Caco-2 (cell line): ENCODE data around the gene SLCO1C1. TPM values are rescaled to one million over a fixed set of nuclear protein-coding genes. Genes with fewer than 3 reads are reported as not detected.

Experiments
- Bru-seq: library from RNA; stranded (reverse); fragments of 400-500 nt; gene quantifications from one replicate; lab custom pipeline; 2021; lab: Mats Ljungman, UMichigan
- BruChase-seq, 2 experiments: library from RNA; stranded (reverse); fragments of 400-500 nt; gene quantifications; one replicate each; lab custom pipeline; 2021; lab: Mats Ljungman, UMichigan
- BruUV-seq: library from RNA; stranded (reverse); fragments of 400-500 nt; replicated peaks from 2 replicates; lab custom pipeline; 2021; lab: Mats Ljungman, UMichigan
- CTCF ChIA-PET: fragments of 300-600 bp; sonication (Branson Sonifier 250); formaldehyde crosslinking; loops from one replicate; lab custom pipeline; 2022; ENCODE audit warnings: antibody characterized with exemption; lab: Charles Lee
- POLR2A ChIA-PET: fragments of 300-600 bp; sonication (Branson Sonifier 250); formaldehyde crosslinking; loops from one replicate; lab custom pipeline; 2022; ENCODE audit warnings: antibody characterized with exemption; lab: Charles Lee
- DNase-seq, 2 experiments: peaks; one replicate each; pipeline versions ENCODE4 v3.0.0 to v3.0.0-alpha.2; 2020 to 2022
- H3K27me3 ChIP-seq: replicated peaks from 2 replicates; pipeline ENCODE4 v1.6.0; 2011; ENCODE audit warnings: low read length; ENCODE audit not compliant: control insufficient read depth, insufficient read depth
- H3K36me3 ChIP-seq: 2 replicates; pipeline ENCODE4 v1.5.1; 2011; ENCODE audit warnings: low read length; ENCODE audit not compliant: control insufficient read depth, insufficient read depth
- H3K4me1 ChIP-seq: fragments of 250-450 bp; sonication (Bioruptor Pico); 2 replicates; pipeline ENCODE4 v1.5.1; 2020; ENCODE audit warnings: mild to moderate bottlenecking
- H3K4me3 ChIP-seq: 2 replicates; pipeline ENCODE4 v1.5.1; 2011; ENCODE audit warnings: low read depth, mild to moderate bottlenecking, control low read depth, low read length
- H3K9me3 ChIP-seq: fragments of 250-450 bp; sonication (Bioruptor Pico); 2 replicates; pipeline ENCODE4 v1.5.1; 2020; ENCODE audit warnings: mild to moderate bottlenecking, moderate library complexity
- H3K27ac Mint-ChIP-seq: one replicate; pipeline ENCODE4 v1.8.0; 2022; ENCODE audit warnings: mixed read lengths; ENCODE audit not compliant: unreplicated experiment
- H3K27me3 Mint-ChIP-seq: one replicate; pipeline ENCODE4 v1.8.0; 2022; ENCODE audit warnings: mixed read lengths; ENCODE audit not compliant: insufficient read depth, unreplicated experiment
- H3K36me3 Mint-ChIP-seq: one replicate; pipeline ENCODE4 v1.8.0; 2022; ENCODE audit warnings: mild to moderate bottlenecking, mixed read lengths; ENCODE audit not compliant: insufficient read depth, unreplicated experiment
- H3K4me1 Mint-ChIP-seq: one replicate; pipeline ENCODE4 v1.8.0; 2022; ENCODE audit warnings: low read depth, mixed read lengths; ENCODE audit not compliant: unreplicated experiment
- H3K4me3 Mint-ChIP-seq: one replicate; pipeline ENCODE4 v1.8.0; 2022; ENCODE audit warnings: mild to moderate bottlenecking, moderate library complexity, mixed read lengths; ENCODE audit not compliant: unreplicated experiment
- H3K9me3 Mint-ChIP-seq: one replicate; pipeline ENCODE4 v1.8.0; 2022; ENCODE audit warnings: mixed read lengths; ENCODE audit not compliant: unreplicated experiment
- intact Hi-C: fragments of 100-400 bp; cut with micrococcal nuclease; formaldehyde crosslinking; loops from one replicate; pipeline ENCODE4 v1.10.0; 2022; ENCODE audit not compliant: unreplicated experiment
- long read RNA-seq: library from polyadenylated mRNA; stranded (forward); transcript quantifications from one replicate; pipeline ENCODE4 v2.0.0, GENCODE V29; 2022
- total RNA-seq: library from RNA; stranded (reverse); gene quantifications from 2 replicates; pipeline ENCODE4 v1.2.3, GENCODE V29; 2022
- TF ChIP-seq, protein P1 (sequence below), 2 experiments: fragments of 200-600 bp in 1 of 2; IDR thresholded peaks; 1 replicate in 1 of 2; 2 replicates in 1 of 2; pipeline versions ENCODE4 v1.5.1 to v1.8.0; 2011 to 2022; ENCODE audit warnings: antibody characterized with exemption in 1 of 2, control low read depth in 1 of 2, inconsistent platforms in 1 of 2, low read depth in 1 of 2, low read length in 1 of 2, mild to moderate bottlenecking in 1 of 2, moderate library complexity in 1 of 2; ENCODE audit not compliant: insufficient read depth in 1 of 2, severe bottlenecking in 1 of 2, unreplicated experiment in 1 of 2

The SLCO1C1 gene, protein sequence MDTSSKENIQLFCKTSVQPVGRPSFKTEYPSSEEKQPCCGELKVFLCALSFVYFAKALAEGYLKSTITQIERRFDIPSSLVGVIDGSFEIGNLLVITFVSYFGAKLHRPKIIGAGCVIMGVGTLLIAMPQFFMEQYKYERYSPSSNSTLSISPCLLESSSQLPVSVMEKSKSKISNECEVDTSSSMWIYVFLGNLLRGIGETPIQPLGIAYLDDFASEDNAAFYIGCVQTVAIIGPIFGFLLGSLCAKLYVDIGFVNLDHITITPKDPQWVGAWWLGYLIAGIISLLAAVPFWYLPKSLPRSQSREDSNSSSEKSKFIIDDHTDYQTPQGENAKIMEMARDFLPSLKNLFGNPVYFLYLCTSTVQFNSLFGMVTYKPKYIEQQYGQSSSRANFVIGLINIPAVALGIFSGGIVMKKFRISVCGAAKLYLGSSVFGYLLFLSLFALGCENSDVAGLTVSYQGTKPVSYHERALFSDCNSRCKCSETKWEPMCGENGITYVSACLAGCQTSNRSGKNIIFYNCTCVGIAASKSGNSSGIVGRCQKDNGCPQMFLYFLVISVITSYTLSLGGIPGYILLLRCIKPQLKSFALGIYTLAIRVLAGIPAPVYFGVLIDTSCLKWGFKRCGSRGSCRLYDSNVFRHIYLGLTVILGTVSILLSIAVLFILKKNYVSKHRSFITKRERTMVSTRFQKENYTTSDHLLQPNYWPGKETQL
- total RNA-seq (not detected in 2 replicates), Bru-seq, nascent RNA (percentile 3 among the genes with signal in this experiment), BruChase-seq, experiment 1, labeled RNA remaining after a 2-hour chase (percentile 3 among the genes with signal in this experiment), BruChase-seq, experiment 2, labeled RNA remaining after a 6-hour chase (percentile 2 among the genes with signal in this experiment)
- long read RNA-seq, result 0 reads

DNA sequence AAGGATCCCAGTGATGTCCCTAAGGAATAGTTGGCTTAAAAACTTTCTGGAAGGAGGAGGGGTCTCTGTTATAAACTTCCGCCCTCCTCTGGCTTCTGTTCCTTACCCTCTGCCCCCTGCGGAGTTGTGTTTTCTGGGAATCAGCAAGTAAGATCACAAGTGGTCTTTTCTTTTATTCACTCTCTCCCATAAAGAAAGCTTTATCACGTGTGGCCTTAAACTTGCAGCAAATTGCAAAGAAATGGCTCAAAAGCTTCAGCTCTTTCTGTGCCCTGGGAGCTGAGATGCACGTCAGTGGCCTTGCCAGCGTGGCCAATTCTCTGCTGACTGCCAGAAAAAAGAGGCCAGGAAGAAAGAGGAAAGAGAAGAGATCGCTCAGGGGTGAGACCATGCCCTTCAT, at the start of gene SLCO1C1:
SLCO1C1 (plus strand) TSS at position 101 of the 400 bp plus-strand sequence. CDS start 4,245 bp downstream, outside the sequence.
- no peaks in the 10 kb centered on the region for H3K9me3 Mint-ChIP-seq

GRCh38 chr12:20646239-20646827, 48.8 kb upstream of the SLCO1C1 start:
- H3K27me3 Mint-ChIP-seq, result no peaks in the 10 kb centered on the region
- H3K9me3 Mint-ChIP-seq, result no peaks in the 10 kb centered on the region
- Histone ChIP-seq H3K27me3 (no peaks in the 10 kb centered on the region), H3K4me3 (no peak overlapping the region), H3K36me3 (no peaks in the 10 kb centered on the region), H3K4me1 (no peaks in the 10 kb centered on the region), H3K9me3 (no peaks in the 10 kb centered on the region)
- intact Hi-C loops, result loop anchor here (1.0 to 5.0 kb wide), 5 partner anchors 152 to 601 kb away; no protein-coding TSS in a partner anchor
- H3K4me1 Mint-ChIP-seq, result no peaks in the 10 kb centered on the region
- CTCF ChIA-PET, result no interaction called here
- peak in 1 of 2 experiments; percentile 36 for DNase-seq
- POLR2A ChIA-PET, result no interaction called here
- no peak overlapping the region for H3K27ac Mint-ChIP-seq
- TF ChIP-seq, protein P1, sequence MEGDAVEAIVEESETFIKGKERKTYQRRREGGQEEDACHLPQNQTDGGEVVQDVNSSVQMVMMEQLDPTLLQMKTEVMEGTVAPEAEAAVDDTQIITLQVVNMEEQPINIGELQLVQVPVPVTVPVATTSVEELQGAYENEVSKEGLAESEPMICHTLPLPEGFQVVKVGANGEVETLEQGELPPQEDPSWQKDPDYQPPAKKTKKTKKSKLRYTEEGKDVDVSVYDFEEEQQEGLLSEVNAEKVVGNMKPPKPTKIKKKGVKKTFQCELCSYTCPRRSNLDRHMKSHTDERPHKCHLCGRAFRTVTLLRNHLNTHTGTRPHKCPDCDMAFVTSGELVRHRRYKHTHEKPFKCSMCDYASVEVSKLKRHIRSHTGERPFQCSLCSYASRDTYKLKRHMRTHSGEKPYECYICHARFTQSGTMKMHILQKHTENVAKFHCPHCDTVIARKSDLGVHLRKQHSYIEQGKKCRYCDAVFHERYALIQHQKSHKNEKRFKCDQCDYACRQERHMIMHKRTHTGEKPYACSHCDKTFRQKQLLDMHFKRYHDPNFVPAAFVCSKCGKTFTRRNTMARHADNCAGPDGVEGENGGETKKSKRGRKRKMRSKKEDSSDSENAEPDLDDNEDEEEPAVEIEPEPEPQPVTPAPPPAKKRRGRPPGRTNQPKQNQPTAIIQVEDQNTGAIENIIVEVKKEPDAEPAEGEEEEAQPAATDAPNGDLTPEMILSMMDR (IDR thresholded peaks at IDR 0.05; ENCODE audit: insufficient read depth in 1 of 2, low read depth in 1 of 2, low read length in 1 of 2, severe bottlenecking in 1 of 2, unreplicated experiment in 1 of 2), result peak; percentile 63 to 65
- no TSS peak for BruUV-seq
- no peaks in the 10 kb centered on the region for H3K36me3 Mint-ChIP-seq
- H3K4me3 Mint-ChIP-seq, result no peak overlapping the region

More for the DNA sequence above, at the start of gene SLCO1C1:
- Histone ChIP-seq H3K36me3 (no peaks in the 10 kb centered on the region), H3K4me3 (no peak within 1 kb of the TSS), H3K9me3 (no peaks in the 10 kb centered on the region), H3K27me3 (no peaks in the 10 kb centered on the region), H3K4me1 (no peaks in the 10 kb centered on the region)
- no TSS peak for BruUV-seq
- H3K27ac Mint-ChIP-seq, result no peak within 1 kb of the TSS
- no peak for DNase-seq
- ChIA-PET CTCF (no interaction called here), POLR2A (no interaction called here)
- H3K36me3 Mint-ChIP-seq, result no peaks in the 10 kb centered on the region
- no peaks in the 10 kb centered on the region for H3K4me1 Mint-ChIP-seq
- intact Hi-C loops, result no loop called here
- TF ChIP-seq, protein P1 (IDR thresholded peaks at IDR 0.05; ENCODE audit: insufficient read depth in 1 of 2, low read depth in 1 of 2, low read length in 1 of 2, severe bottlenecking in 1 of 2, unreplicated experiment in 1 of 2), result no peak
- H3K27me3 Mint-ChIP-seq, result peaks cover 6% of the 10 kb centered on the region
- H3K4me3 Mint-ChIP-seq, result no peak within 1 kb of the TSS

DNA sequence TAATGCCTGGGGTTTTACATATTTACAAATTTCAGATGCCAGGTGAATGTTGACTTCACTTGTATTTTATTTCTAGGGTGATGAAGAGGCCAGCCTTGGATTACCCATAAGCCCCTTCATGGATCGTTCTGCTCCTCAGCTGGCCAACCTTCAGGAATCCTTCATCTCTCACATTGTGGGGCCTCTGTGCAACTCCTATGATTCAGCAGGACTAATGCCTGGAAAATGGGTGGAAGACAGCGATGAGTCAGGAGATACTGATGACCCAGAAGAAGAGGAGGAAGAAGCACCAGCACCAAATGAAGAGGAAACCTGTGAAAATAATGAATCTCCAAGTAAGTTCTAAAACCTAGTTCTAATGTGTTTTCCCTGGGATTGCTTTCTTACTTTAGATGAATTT, 41.3 kb upstream of the SLCO1C1 start:
- no peak overlapping the region for H3K4me3 ChIP-seq
- H3K9me3 Mint-ChIP-seq, result no peaks in the 10 kb centered on the region
- H3K9me3 ChIP-seq, result no peaks in the 10 kb centered on the region
- BruUV-seq, result no TSS peak
- H3K4me3 Mint-ChIP-seq, result no peak overlapping the region
- H3K27ac Mint-ChIP-seq, result no peak overlapping the region
- TF ChIP-seq, protein P1 (IDR thresholded peaks at IDR 0.05; ENCODE audit: insufficient read depth in 1 of 2, low read depth in 1 of 2, low read length in 1 of 2, severe bottlenecking in 1 of 2, unreplicated experiment in 1 of 2), result no peak
- H3K4me1 ChIP-seq, result no peaks in the 10 kb centered on the region
- POLR2A ChIA-PET, result no interaction called here
- no peak for DNase-seq
- CTCF ChIA-PET, result no interaction called here
- H3K36me3 Mint-ChIP-seq, result no peaks in the 10 kb centered on the region
- intact Hi-C loops, result no loop called here
- no peaks in the 10 kb centered on the region for H3K4me1 Mint-ChIP-seq
- no peaks in the 10 kb centered on the region for H3K27me3 ChIP-seq
- no peaks in the 10 kb centered on the region for H3K36me3 ChIP-seq
- no peaks in the 10 kb centered on the region for H3K27me3 Mint-ChIP-seq
